SHP77 treated with DMSO at 0.1 percent for 48 hours (cell line): Measurements from ENCODE around the gene ODAD3.
"Not testable (repeated sequence)": the region's sequence is repeated elsewhere in the genome, so short reads cannot be mapped to it uniquely, and the experiment has no call there.

Source experiments
- DNase-seq: peaks from one replicate; lab custom pipeline; 2025; lab: John Stamatoyannopoulos, UW

The ODAD3 gene

GRCh38 chr19:11437955-11438354 is 3.0 kb upstream of the ODAD3 start:
- no peak for DNase-seq

GRCh38 chr19:11435833-11436313 is 952 bp upstream of the ODAD3 start:
- no peak for DNase-seq

- DNase-seq, result no peak
Measured at GRCh38 chr19:11434703-11435056, 241 bp downstream of the ODAD3 start.

- DNase-seq, result not testable (repeated sequence)
Measured at GRCh38 chr19:11433526-11433925, 1.4 kb downstream of the ODAD3 start.

- DNase-seq, result no peak
Measured at GRCh38 chr19:11426656-11427055, 8.3 kb downstream of the ODAD3 start.

- DNase-seq, result peak; percentile 66
Measured at GRCh38 chr19:11425719-11426457, 9.0 kb downstream of the ODAD3 start.

GRCh38 chr19:11423791-11424181 is 11.1 kb downstream of the ODAD3 start:
- no peak for DNase-seq

GRCh38 chr19:11423164-11423790 is 11.6 kb downstream of the ODAD3 start:
- DNase-seq, result no peak

- DNase-seq, result no peak
Measured at GRCh38 chr19:11422163-11423065, 12.5 kb downstream of the ODAD3 start.

GRCh38 chr19:11421371-11422098 is 13.4 kb downstream of the ODAD3 start:
- no peak for DNase-seq

GRCh38 chr19:11420429-11421370 is 14.2 kb downstream of the ODAD3 start:
- no peak for DNase-seq

GRCh38 chr19:11418549-11419506 is 16.1 kb downstream of the ODAD3 start, which contains the start of gene RGL3:
Gene RGL3, minus strand, starts transcription at chr19:11419314. Its CDS starts 36 bp downstream, at chr19:11419278.
- DNase-seq, result peak; percentile 11

GRCh38 chr19:11418094-11418548 is 16.8 kb downstream of the ODAD3 start:
- DNase-seq, result no peak

- DNase-seq, result no peak
Measured at GRCh38 chr19:11416346-11417052, 18.4 kb downstream of the ODAD3 start.

GRCh38 chr19:11414544-11414943 is 20.4 kb downstream of the ODAD3 start:
- no peak for DNase-seq

- no peak for DNase-seq
Measured at GRCh38 chr19:11410682-11411081, 24.2 kb downstream of the ODAD3 start.

- DNase-seq, result no peak
Measured at GRCh38 chr19:11408591-11408990, 26.3 kb downstream of the ODAD3 start.

GRCh38 chr19:11406703-11407236 is 28.2 kb downstream of the ODAD3 start:
- DNase-seq, result not testable (repeated sequence)
